GM21529 (cell line): ENCODE results near the gene ID1.
"Not testable (repeated sequence)": the region's sequence is repeated elsewhere in the genome, so short reads cannot be mapped to it uniquely, and the experiment has no call there.

Experiments
- ATAC-seq: cut with Tn5 transposase; IDR thresholded peaks from one replicate; pipeline ENCODE4 v1.9.1; 2021; ENCODE audit not compliant: unreplicated experiment

The ID1 gene

GRCh38 chr20:31633339-31633914 lies 28.3 kb downstream of the ID1 start:
- ATAC-seq: no peak

- ATAC-seq: no peak
Measured at GRCh38 chr20:31637660-31638059, 32.6 kb downstream of the ID1 start, which contains the start of gene COX4I2. COX4I2 (plus strand) TSS chr20:31637912; CDS start chr20:31639018, 1,106 bp downstream.

DNA sequence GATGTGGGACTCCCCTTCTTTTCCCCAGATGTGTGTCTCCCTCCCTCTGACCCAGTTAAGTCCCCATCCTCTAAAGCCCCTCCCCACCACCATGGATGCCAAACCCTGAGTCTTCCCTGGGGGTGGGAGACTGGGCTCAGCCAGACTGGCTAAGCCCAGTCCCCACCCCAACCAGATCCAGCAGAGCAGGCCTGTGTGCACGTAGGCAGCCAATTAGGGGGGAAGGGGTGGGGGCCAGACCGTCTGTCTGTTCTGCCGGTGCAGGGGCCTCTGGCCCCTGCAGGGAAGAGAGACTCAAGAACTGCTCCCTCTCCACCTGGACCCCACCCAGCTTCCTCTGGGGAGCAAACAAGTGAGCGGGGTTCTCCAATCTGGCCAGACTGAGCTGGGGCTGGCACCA lies 33.2 kb downstream of the ID1 start:
- no peak for ATAC-seq

DNA sequence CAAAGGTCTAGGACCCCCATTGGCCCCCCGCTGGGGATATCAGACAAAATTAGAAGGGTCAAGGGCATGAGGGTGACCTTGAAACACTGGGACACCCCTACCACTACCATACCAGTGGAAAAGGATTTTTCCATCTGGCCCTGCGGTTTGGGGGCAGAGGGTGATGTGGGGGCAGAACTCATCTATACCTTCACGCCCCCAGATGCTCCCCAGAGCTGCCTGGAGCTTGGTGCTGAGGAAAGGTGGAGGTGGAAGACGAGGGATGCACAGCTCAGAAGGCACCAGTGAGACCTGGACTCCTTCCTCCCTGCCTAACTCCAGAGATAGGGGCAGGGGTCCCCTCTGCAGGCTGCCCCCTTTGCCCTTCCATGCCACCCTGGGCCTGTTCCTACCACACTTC lies 33.7 kb downstream of the ID1 start:
- ATAC-seq: no peak

DNA sequence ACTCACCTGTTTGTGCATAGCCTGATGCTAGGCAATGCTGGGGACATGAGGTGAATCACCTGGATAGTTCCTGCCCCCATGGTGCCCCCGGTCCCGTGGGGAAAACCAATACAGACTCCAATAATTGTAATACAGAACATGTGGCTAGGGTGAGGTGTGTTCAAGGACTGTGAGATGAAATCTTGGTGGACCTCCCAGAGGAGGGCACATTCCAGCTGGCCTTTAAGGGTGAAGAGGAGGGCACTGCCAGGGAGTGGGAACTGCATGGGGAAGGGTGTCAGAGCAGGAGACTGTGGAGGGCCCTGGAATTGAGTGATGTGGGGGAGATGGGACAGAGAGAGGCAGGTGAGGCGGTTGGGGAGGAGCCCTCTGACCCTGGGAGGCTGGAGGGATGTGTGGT lies 35.2 kb downstream of the ID1 start:
- ATAC-seq: no peak

GRCh38 chr20:31641391-31641790 lies 36.3 kb downstream of the ID1 start:
- ATAC-seq: no peak

DNA sequence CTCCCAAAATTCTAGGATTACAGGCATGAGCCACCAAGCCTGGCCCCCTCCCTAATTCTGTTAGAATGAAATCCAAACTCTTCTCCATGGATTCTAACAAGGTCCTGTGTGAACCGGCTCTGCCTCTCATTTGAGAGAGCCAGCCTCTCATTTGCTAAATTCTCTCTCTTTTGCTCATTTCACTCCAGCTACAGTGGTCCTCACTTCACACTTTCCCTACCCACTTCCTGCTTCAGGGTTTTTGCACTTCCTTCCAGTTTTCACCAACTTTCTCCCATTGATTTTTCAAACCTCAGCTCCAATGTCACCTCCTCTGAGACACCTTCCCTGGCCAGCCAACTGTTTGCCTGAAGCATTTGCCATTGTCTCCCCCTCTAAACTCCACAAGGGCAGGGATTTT lies 37.7 kb downstream of the ID1 start:
- ATAC-seq: no peak

DNA sequence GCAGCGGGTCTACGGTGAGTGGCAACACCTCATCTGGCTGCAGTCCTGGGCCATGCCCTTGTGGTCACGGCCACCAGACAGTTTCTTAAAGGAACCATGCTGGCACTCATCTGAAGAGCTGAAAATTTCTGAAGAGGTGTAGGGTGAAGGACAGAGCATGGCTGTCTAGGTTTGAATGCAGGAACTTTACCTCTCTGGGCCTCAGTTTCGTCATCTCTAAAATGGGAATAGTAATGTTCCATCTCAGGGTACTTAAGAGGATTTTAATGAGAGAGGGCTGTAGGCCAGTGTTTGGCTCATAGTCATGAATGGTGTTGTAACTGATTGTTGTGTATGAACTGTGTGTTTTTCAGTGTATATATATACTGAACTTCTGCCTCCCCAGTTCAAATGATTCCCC lies 38.4 kb downstream of the ID1 start:
- ATAC-seq: no peak

- ATAC-seq: no peak
Measured at GRCh38 chr20:31644701-31645100, 39.6 kb downstream of the ID1 start.

- ATAC-seq: not testable (repeated sequence)
Measured at GRCh38 chr20:31648104-31648503, 43.0 kb downstream of the ID1 start.

DNA sequence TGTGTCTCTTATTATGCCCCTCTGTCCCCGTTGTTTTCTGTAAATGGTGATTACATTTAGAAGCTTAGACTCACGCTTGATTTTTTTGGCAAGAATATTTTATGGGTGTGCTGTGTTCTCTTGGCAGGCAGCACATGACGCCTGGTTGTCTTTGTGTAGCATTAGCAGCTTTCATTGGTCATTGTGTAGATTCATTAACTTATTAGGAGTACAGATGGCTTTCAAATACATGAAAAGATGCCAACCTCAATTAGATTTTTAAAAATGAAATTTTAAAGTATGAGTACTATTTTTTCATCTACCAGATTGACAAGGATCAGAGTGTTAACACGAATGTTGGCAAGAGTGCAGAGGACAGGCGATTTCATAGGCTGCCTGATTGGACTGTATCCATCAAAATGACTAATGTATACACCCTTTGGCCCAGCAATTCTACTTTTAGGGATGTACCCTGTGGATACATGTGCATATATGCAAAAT lies 47.9 kb downstream of the ID1 start:
- no peak for ATAC-seq

- ATAC-seq: no peak
Measured at GRCh38 chr20:31653561-31653960, 48.5 kb downstream of the ID1 start.

DNA sequence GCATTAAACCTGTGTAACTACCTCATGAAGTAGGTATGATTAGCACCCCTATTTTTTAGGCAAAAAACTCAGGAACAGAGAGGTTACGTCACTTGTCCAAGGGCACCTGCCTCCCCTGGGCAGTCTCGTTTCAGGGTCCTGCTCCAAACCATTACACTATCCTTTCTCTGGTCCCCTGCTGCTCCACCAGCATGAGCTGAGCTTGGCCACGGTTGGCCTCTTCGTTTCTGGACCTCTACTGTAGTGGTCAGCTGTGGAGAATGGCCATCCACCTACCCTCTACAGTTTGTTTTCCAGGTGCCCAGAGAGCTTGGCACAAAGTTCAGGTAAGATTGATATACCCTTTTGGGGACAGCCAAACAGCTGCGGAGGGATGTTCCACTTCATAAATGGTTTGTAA lies 49.4 kb downstream of the ID1 start:
- no peak for ATAC-seq
